Gastrocnemius medialis (tissue), 4 donors: ENCODE measurements around the gene MTF1.

Source experiments
- CTCF ChIP-seq, 5 experiments: fragments of 450-650 bp in 3 of 5; fragments of 200-600 bp in 2 of 5; sonication (generic) in 2 of 5; IDR thresholded peaks in 4 of 5; conservative IDR thresholded peaks in 1 of 5; 1 replicate in 4 of 5; 2 replicates in 1 of 5; pipeline ENCODE4 v1.5.1; 2016 to 2019; ENCODE audit warnings: antibody characterized with exemption in 5 of 5, mild to moderate bottlenecking in 3 of 5, moderate library complexity in 3 of 5
- POLR2A ChIP-seq, 2 donors: fragments of 450-650 bp; IDR thresholded peaks; one replicate each; pipeline ENCODE4 v1.6.1; 2017; ENCODE audit warnings: antibody characterized with exemption in 2 of 2, mild to moderate bottlenecking in 2 of 2, moderate library complexity in 2 of 2

GRCh38 chr1:37839676-37840075, 19.7 kb downstream of the MTF1 start:
- no peak for TF ChIP-seq POLR2A (IDR thresholded peaks at IDR 0.05)
- no peak for TF ChIP-seq CTCF (IDR thresholded peaks at IDR 0.05 in 4 of 5, conservative IDR thresholded peaks at IDR 0.05 in 1 of 5)
